Neuronal stem cell (in vitro differentiated cells): ENCODE data around the gene SZRD1.

Source experiments
- DNase-seq: peaks from one replicate; pipeline ENCODE4 v3.0.0-alpha.2; 2013; ENCODE audit warnings: low spot score
- H2AFZ ChIP-seq: one replicate; pipeline ENCODE4 v1.6.1; 2013; ENCODE audit warnings: mild to moderate bottlenecking, low read length, inconsistent platforms
- H2AK5ac ChIP-seq: 2 replicates; pipeline ENCODE4 v1.6.1; 2013; ENCODE audit warnings: low read depth, mild to moderate bottlenecking, inconsistent platforms, low read length, moderate library complexity, mixed read lengths
- H2BK120ac ChIP-seq: 2 replicates; pipeline ENCODE4 v1.6.1; 2013; ENCODE audit warnings: low read depth, mild to moderate bottlenecking, inconsistent platforms, low read length, moderate library complexity, mixed read lengths
- H2BK12ac ChIP-seq: one replicate; pipeline ENCODE4 v1.6.1; 2013; ENCODE audit warnings: low read length, inconsistent platforms
- H2BK15ac ChIP-seq: 2 replicates; pipeline ENCODE4 v1.6.1; 2013; ENCODE audit warnings: mild to moderate bottlenecking, low read length, inconsistent platforms, mixed read lengths
- H2BK5ac ChIP-seq: one replicate; pipeline ENCODE4 v1.6.1; 2013; ENCODE audit warnings: inconsistent platforms, mild to moderate bottlenecking, low read length, moderate library complexity
- H3K14ac ChIP-seq: one replicate; pipeline ENCODE4 v1.6.1; 2013; ENCODE audit warnings: low read length, inconsistent platforms
- H3K18ac ChIP-seq: 2 replicates; pipeline ENCODE4 v1.6.1; 2013; ENCODE audit warnings: low read length, inconsistent platforms
- H3K23ac ChIP-seq: 2 replicates; pipeline ENCODE4 v1.6.1; 2013; ENCODE audit warnings: low read depth, mild to moderate bottlenecking, mixed read lengths, low read length, inconsistent platforms; ENCODE audit not compliant: poor library complexity
- H3K27ac ChIP-seq: replicated peaks from 3 replicates; pipeline ENCODE4 v1.5.1; 2013; ENCODE audit warnings: low read length, inconsistent platforms
- H3K27me3 ChIP-seq, 3 experiments: 2 replicates each; pipeline ENCODE4 v1.6.1; 2013; ENCODE audit warnings: low read length in 3 of 3, mild to moderate bottlenecking in 2 of 3, inconsistent platforms in 1 of 3, low read depth in 1 of 3, mixed read lengths in 1 of 3, moderate library complexity in 1 of 3; ENCODE audit not compliant: control insufficient read depth in 3 of 3, insufficient read depth in 3 of 3
- H3K36me3 ChIP-seq, 2 donors: replicated peaks in 1 of 2; 2 replicates each; pipeline ENCODE4 v1.6.1; 2013; ENCODE audit warnings: low read length in 2 of 2; ENCODE audit not compliant: control insufficient read depth in 2 of 2, insufficient read depth in 2 of 2
- H3K4ac ChIP-seq: 2 replicates; pipeline ENCODE4 v1.6.1; 2013; ENCODE audit warnings: inconsistent platforms, mild to moderate bottlenecking, low read length, moderate library complexity
- H3K4me1 ChIP-seq, 2 donors: 1 replicate in 1 of 2; 2 replicates in 1 of 2; pipeline ENCODE4 v1.6.1; 2013; ENCODE audit warnings: low read length in 2 of 2, low read depth in 1 of 2; ENCODE audit not compliant: control insufficient read depth in 2 of 2, insufficient read depth in 1 of 2
- H3K4me2 ChIP-seq: one replicate; pipeline ENCODE4 v1.6.1; 2013; ENCODE audit warnings: mild to moderate bottlenecking, low read length, inconsistent platforms; ENCODE audit not compliant: insufficient read depth, poor library complexity, severe bottlenecking
- H3K4me3 ChIP-seq, 2 donors: 2 replicates each; pipeline ENCODE4 v1.5.1; 2013; ENCODE audit warnings: low read length in 2 of 2, mild to moderate bottlenecking in 2 of 2, inconsistent platforms in 1 of 2, moderate library complexity in 1 of 2
- H3K79me1 ChIP-seq: one replicate; pipeline ENCODE4 v1.6.1; 2013; ENCODE audit warnings: low read depth, mild to moderate bottlenecking, inconsistent platforms, low read length, moderate library complexity
- H3K9ac ChIP-seq: one replicate; pipeline ENCODE4 v1.6.1; 2013; ENCODE audit warnings: mild to moderate bottlenecking, low read depth, low read length, inconsistent platforms; ENCODE audit not compliant: poor library complexity
- H3K9me3 ChIP-seq, 2 donors: replicated peaks in 1 of 2; 2 replicates each; pipeline versions ENCODE3 to v1.6.1; 2013; ENCODE audit warnings: low read length in 2 of 2, mild to moderate bottlenecking in 2 of 2, inconsistent platforms in 1 of 2, low read depth in 1 of 2, mixed read lengths in 1 of 2, moderate library complexity in 1 of 2; ENCODE audit not compliant: control insufficient read depth in 2 of 2, insufficient read depth in 1 of 2
- H4K8ac ChIP-seq: one replicate; pipeline ENCODE4 v1.6.1; 2013; ENCODE audit warnings: low read depth, mild to moderate bottlenecking, inconsistent platforms, low read length, moderate library complexity
- H4K91ac ChIP-seq: one replicate; pipeline ENCODE4 v1.6.1; 2013; ENCODE audit warnings: low read length, low read depth, mild to moderate bottlenecking, inconsistent platforms; ENCODE audit not compliant: poor library complexity
- WGBS, 2 donors: extraction: QIAGEN DNeasy Blood & Tissue Kit; methylation state at CpG; one replicate each; pipeline ENCODE4 v1.1.7; 2013; ENCODE audit warnings: missing lambda C conversion rate in 2 of 2, mixed read lengths in 1 of 2; ENCODE audit not compliant: insufficient read length in 2 of 2, insufficient replicate concordance in 1 of 2; ENCODE audit errors: extremely low coverage in 2 of 2; 5-methylcytosine and 5-hydroxymethylcytosine counted together

Gene SZRD1

DNA sequence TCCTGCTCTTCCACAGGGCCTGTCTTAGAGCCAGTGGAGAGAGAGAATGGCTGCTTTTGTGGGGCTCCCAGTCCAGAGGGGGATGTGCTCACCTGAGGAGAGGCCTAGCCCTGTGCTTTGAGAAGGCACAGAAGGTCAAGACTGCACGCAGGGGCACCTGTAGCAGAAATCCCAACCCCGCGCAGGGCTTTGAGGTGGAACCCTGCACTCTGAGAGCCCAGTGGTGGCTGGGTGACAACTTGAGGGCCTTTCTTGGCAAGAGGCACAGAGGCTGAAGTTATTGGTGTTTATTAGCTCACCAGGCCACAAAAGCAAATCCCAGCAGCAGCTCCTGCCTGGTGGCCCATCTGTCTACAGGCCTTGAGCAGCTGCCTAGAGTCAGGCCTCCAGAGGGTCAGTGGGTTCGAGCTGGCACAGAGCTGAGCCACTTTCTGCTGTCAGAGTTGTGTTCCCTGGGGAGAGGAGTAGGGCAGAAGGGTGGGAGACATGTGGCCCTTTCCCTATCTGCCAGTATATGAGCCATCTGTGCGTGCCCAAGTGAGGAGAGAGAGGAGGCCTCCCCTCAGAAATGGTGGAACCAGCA lies 31.4 kb downstream of the SZRD1 start:
- no peak overlapping the region for H3K9ac ChIP-seq
- peaks cover 25 to 67% of the 10 kb centered on the region in 2 donors for H3K36me3 ChIP-seq
- H3K18ac ChIP-seq, result no peak overlapping the region
- no peak overlapping the region for H3K23ac ChIP-seq
- H3K27ac ChIP-seq, result no peak overlapping the region
- H2BK15ac ChIP-seq, result no peak overlapping the region
- no peak overlapping the region for H2AFZ ChIP-seq
- WGBS, 2 donors, result no CpG with 5 or more reads among the region's 5 CpGs
- H2BK5ac ChIP-seq, result no peak overlapping the region
- H3K4me1 ChIP-seq, result no peaks in the 10 kb centered on the region
- H2BK12ac ChIP-seq, result no peak overlapping the region
- H3K27me3 ChIP-seq, result no peaks in the 10 kb centered on the region
- H3K4ac ChIP-seq, result no peak overlapping the region
- no peak overlapping the region for H4K8ac ChIP-seq
- no peak for DNase-seq
- H2BK120ac ChIP-seq, result no peak overlapping the region
- no peak overlapping the region for H2AK5ac ChIP-seq
- no peak overlapping the region for H3K4me2 ChIP-seq
- no peak overlapping the region for H4K91ac ChIP-seq
- no peak overlapping the region for H3K14ac ChIP-seq
- peaks cover 0 to 3% of the 10 kb centered on the region in 2 donors for H3K9me3 ChIP-seq
- peaks cover 2% of the 10 kb centered on the region for H3K79me1 ChIP-seq
- no peak overlapping the region for H3K4me3 ChIP-seq

DNA sequence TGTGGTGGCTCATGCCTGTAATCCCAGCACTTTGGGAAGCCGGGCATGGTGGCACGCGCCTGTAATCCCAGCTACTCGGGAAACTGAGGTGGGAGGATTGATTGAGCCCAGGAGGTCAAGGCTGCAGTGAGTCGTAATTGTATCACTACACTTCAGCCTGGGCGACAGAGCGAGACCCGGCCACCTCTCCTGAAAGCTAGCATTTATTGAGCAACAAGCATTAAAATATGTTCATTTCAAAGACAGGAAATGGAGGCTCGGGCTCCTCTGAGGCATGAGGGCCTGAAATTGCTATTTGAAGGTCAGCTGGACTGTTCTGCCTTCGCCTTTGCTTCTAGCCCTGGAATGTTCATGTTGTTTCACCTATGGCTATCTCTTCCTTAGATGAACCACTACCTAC lies 35.7 kb downstream of the SZRD1 start:
- no peak overlapping the region for H3K4ac ChIP-seq
- no peak for DNase-seq
- H3K4me3 ChIP-seq, result no peak overlapping the region
- H3K14ac ChIP-seq, result no peak overlapping the region
- H4K91ac ChIP-seq, result no peak overlapping the region
- H2BK12ac ChIP-seq, result no peak overlapping the region
- no peak overlapping the region for H2BK15ac ChIP-seq
- no CpG with 5 or more reads among the region's 10 CpGs for WGBS, 2 donors
- no peak overlapping the region for H2BK120ac ChIP-seq
- no peak overlapping the region for H3K18ac ChIP-seq
- H2AFZ ChIP-seq, result no peak overlapping the region
- H3K23ac ChIP-seq, result no peak overlapping the region
- no peaks in the 10 kb centered on the region for H3K27me3 ChIP-seq
- H3K36me3 ChIP-seq, result peaks cover 4 to 24% of the 10 kb centered on the region in 2 donors
- H4K8ac ChIP-seq, result no peak overlapping the region
- no peak overlapping the region for H2AK5ac ChIP-seq
- H3K4me1 ChIP-seq, result no peaks in the 10 kb centered on the region
- no peak overlapping the region for H2BK5ac ChIP-seq
- no peaks in the 10 kb centered on the region for H3K9me3 ChIP-seq
- no peak overlapping the region for H3K4me2 ChIP-seq
- no peaks in the 10 kb centered on the region for H3K79me1 ChIP-seq
- no peak overlapping the region for H3K27ac ChIP-seq
- no peak overlapping the region for H3K9ac ChIP-seq

DNA sequence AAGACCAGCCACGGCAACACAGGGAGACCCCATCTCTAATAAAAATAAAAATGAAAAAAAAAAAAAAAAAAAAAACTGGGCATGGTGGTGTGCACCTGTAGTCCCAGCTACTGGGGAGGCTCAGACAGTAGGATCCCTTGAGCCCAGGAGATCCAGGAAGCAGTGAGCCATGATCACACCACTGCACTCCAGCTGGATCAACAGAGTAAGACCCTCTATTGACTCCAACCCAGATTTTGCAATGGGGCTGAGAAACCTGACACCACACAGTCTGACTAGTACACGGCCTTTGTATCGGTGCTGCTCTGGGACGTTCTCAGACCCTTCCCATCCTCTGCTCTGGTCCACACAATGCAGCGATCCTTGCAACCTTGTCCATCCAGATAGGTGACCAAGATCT lies 38.4 kb downstream of the SZRD1 start:
- Histone ChIP-seq H3K27me3 (no peaks in the 10 kb centered on the region), H3K4me1 (no peaks in the 10 kb centered on the region), H4K8ac (no peak overlapping the region), H4K91ac (no peak overlapping the region), H2BK120ac (no peak overlapping the region), H2BK15ac (no peak overlapping the region), H3K4me2 (no peak overlapping the region), H3K9ac (no peak overlapping the region), H2AK5ac (no peak overlapping the region), H2BK5ac (no peak overlapping the region), H3K4ac (no peak overlapping the region), H2AFZ (no peak overlapping the region), H3K79me1 (no peaks in the 10 kb centered on the region), H2BK12ac (no peak overlapping the region), H3K4me3 (no peak overlapping the region), H3K27ac (no peak overlapping the region), H3K14ac (no peak overlapping the region), H3K9me3 (no peaks in the 10 kb centered on the region), H3K18ac (no peak overlapping the region), H3K23ac (no peak overlapping the region), H3K36me3 (peaks cover 0 to 3% of the 10 kb centered on the region in 2 donors)
- WGBS, 2 donors, result no CpG with 5 or more reads among the region's 5 CpGs
- no peak for DNase-seq

DNA sequence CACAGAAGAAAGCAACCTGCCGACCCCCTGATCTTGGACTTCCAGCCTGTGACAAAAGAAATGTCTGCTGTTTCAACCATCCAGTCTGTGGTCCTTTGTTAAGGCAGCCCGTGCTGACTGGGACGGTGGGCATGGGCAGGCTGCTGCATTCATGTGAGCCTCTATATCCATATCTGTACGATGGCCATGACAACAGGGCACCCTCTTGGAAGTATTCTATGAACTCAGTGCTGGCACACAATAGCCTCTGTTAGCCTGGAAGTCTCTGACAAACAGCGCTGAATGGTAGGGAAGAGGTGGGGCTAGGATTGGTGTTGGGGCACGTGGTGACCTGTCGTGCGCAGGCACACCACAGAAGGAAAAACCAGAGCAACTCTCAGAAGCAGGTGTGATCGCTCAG lies 39.8 kb downstream of the SZRD1 start:
- Histone ChIP-seq H4K91ac (peak overlapping the region; percentile 22), H2AK5ac (no peak overlapping the region), H2BK120ac (no peak overlapping the region), H3K79me1 (no peaks in the 10 kb centered on the region), H2BK15ac (no peak overlapping the region), H3K36me3 (no peaks in the 10 kb centered on the region), H3K23ac (no peak overlapping the region), H2BK5ac (no peak overlapping the region), H3K4me3 (no peak overlapping the region), H4K8ac (no peak overlapping the region), H3K9ac (no peak overlapping the region), H3K18ac (no peak overlapping the region), H3K27me3 (peaks cover 0 to 3% (median 0%) of the 10 kb centered on the region in 3 experiments), H2AFZ (no peak overlapping the region), H3K9me3 (no peaks in the 10 kb centered on the region), H3K14ac (no peak overlapping the region), H3K4me2 (no peak overlapping the region), H3K27ac (no peak overlapping the region), H3K4ac (no peak overlapping the region), H2BK12ac (no peak overlapping the region), H3K4me1 (no peaks in the 10 kb centered on the region)
- WGBS, 2 donors, result no CpG with 5 or more reads among the region's 9 CpGs
- no peak for DNase-seq
